OCI-LY7 (cell line): ENCODE data around the gene MARCKS.

Experiments
- CTCF ChIP-seq: fragments of 200-600 bp; sonication (generic); conservative IDR thresholded peaks from 2 replicates; pipeline ENCODE4 v1.5.1; 2014; ENCODE audit warnings: mild to moderate bottlenecking, antibody characterized with exemption, low read length, moderate library complexity, mixed read lengths
- EZH2phosphoT487 ChIP-seq: fragments of 200-600 bp; sonication (generic); IDR thresholded peaks from 2 replicates; pipeline ENCODE4 v1.6.1; 2018; ENCODE audit warnings: low read depth, borderline replicate concordance, mild to moderate bottlenecking, mixed run types, antibody characterized with exemption, low read length, moderate library complexity, mixed read lengths

- no peak for TF ChIP-seq CTCF
- TF ChIP-seq EZH2phosphoT487: no peak
Measured at GRCh38 chr6:113908801-113909200, 51.7 kb downstream of the MARCKS start.
